D341Med (cell line): Measurements from ENCODE around the gene PRRX2.
"Not testable (repeated sequence)": the region's sequence is repeated elsewhere in the genome, so short reads cannot be mapped to it uniquely, and the experiment has no call there.

ENCODE experiments used
- DNase-seq: peaks from one replicate; pipeline ENCODE4 v3.0.0; 2012; ENCODE audit warnings: low spot score

Gene PRRX2

DNA sequence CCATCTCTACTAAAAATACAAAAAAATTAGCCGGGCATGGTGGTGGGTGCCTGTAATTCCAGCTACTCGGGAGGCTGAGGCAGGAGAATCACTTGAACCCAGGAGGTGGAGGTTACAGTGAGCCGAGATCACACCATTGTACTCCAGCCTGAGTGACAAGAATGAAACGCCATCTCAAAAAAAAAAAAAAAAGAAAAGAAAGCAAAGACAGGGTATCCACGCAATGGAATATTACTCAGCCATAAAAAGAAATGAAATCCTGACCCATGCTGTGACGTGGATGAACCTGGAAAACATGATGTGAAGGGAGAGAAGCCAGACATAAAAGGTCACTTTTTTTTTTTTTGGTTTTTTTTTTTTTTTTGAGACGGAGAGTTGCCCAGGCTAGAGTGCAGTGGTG is 95.3 kb downstream of the PRRX2 start:
- DNase-seq: not testable (repeated sequence)

DNA sequence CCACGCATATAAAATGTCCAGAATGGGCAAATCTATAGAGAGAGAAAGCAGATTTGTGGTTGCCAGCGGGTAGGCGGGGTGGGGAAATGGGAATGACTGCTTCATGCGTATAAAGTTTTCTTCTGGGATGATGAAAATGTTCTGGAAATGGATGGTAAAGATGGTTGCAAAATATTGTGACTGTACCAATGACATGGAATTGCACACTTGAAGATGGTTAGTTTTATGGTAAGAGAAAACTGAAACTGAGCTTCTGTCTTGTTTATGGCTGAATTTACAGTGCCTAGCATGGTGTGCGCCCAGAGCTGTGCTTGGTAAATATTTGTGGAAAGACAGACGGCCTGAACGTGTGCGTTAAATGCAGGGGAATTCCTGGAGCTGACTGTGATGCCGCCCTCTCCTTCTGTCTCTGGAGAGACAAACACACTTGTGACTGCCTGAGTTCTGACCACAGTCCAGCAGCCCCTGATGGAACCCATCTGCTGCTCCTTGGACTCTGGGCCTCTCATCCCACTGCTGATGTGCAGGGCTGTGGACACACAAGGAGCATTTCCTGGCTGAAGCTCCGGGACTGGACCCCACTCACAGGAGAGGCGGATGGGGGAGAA is 96.0 kb downstream of the PRRX2 start:
- DNase-seq: no peak

DNA sequence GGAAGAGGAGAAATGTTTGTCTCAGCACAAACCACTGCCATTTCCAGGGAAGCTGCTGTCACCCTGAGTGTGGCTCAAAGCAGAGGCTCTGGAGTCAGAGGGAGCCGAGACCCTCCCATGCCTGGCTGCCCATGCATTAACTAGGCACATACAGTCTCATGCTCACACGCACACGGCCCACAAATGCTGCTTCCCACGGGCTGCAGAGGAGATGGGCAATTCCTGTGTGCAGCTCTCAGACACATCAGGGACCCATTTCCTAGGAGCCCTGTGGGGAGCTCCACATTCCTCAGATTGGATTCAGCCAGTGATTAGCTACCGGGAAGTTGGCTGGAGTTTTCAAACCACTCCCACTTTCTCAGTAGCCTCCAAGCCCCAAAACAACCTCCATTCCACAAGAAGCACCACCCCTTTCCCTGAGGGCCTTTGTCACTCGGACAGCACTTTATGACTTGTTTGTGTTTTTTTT is 96.5 kb downstream of the PRRX2 start:
- no peak for DNase-seq

DNA sequence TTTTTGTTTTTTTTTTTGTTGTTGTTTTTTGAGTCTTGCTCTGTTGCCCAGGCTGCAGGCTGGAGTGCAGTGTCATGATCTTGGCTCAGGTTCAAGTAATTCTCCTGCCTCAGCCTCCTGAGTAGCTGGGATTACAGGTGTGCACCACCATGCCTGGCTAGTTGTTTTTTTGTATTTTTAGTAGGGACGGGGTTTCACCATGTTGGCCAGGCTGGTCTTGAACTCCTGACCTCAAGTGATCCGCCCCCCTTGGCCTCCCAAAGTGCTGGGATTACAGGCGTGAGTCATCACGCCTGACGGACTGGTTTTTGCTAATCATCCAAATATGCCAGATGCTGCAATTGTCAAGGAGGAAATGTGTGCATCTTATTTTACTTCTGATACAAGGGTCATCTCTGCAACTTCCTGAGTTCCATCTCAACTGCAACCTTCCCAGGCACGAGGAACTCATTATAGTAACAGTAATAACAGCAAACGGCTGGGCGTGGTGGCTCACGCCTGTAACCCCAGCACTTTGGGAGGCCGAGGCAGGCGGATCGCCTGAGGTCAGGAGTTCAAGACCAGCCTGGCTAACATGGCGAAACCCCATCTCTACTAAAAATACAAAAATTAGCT is 97.0 kb downstream of the PRRX2 start:
- DNase-seq: not testable (repeated sequence)

DNA sequence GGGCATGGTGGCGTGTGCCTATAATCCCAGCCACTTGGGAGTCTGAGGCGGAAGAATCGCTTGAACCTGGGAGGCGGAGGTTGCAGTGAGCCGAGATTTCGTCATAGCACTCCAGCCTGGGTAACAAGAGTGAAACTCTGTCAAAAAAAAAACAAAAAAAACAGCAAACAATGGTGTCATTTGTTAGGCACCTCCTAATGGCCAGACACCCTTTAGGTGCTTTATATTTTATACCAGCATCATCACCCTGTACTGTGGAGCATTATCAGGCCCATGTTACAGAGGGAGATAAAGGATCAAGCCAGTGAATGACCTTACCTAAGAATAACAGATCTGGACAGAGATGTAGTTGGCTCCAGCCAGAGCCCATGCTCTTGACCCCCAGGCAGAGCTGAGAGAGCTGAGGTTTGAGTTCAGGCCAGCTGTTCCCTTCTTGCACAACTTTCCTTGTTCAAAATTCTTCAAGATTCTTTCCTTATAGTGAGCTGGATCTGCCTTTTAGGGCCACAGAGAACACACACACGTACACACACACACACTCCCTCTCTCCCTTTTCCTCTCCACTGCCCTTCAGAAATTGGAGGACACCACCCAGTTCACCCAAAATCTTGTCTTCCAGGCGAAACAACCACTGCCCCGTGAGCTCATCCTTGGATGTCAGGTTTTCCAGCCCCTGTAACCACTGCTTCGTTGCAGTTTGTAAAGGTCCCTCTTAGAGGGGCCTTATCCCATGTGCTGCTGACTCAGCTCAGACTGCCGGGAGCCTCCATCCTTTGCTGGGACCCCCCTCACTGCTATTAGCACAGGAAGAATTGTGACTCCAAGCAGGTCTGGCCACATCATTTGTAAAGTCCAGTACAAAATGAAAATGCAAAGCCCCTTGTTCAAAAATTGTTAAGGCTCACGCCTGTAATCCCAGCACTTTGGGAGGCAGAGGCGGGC is 97.8 kb downstream of the PRRX2 start:
- DNase-seq: no peak

DNA sequence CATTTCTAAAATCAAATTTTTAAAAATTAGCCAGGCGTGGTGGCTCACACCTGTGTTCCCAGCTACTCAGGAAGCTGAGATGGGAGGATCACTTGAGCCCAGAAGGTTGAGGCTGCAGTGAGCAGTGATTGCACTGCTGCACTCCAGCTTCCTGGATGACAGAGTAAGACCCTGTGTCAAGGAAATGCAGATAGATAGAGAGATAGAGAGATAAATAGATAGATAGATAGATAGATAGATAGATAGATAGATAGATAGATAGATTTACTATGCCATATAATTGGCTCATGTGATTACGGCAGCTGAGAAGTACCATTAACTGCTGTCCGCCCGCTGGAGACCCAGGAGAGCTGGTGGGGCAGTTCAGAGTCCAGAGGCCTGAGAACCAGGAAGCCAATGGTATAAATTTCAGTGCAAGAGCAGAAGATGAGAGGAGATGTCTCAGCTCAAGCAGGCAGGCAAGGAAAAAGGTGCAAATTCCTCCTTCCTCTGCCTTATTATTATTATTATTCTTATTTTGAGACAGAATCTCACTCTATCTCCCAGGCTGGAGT is 100.4 kb downstream of the PRRX2 start:
- DNase-seq: no peak

DNA sequence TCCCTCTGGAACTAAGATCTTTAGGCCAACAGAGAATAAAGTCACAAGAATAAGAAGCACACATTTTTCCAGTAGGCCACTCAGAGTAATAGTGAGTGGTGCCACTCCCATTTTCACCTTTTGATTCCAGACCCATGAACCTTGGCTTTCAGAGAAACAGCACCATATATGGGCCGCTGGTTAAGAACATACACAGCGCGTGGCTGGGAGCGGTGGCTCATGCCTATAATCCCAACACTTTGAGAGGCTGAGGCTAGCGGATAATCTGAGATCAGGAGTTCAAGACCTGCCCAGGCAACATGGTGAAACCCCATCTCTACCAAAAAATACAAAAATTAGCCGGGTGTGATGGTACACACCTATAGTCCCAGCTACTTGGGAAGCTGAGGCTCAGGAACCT is 103.0 kb downstream of the PRRX2 start:
- DNase-seq: no peak

DNA sequence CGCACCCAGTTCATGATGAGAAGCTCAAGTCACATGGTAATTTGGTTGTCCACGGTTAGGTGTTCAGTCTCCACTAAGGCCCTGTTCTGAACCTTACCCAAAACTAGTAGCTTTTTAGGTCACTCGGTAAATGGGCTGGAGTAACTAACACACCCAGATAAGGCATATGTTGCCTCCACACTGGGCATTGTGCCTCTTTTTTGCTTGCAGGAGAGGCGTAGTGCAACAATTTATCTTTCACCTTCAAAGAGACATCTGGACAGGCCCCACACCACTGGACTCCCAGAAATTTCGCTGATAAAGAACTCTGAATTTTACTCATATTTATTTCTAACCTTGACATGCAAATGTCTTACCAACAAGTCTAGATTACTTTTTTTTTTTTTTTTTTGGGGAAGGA is 104.2 kb downstream of the PRRX2 start:
- DNase-seq: no peak

DNA sequence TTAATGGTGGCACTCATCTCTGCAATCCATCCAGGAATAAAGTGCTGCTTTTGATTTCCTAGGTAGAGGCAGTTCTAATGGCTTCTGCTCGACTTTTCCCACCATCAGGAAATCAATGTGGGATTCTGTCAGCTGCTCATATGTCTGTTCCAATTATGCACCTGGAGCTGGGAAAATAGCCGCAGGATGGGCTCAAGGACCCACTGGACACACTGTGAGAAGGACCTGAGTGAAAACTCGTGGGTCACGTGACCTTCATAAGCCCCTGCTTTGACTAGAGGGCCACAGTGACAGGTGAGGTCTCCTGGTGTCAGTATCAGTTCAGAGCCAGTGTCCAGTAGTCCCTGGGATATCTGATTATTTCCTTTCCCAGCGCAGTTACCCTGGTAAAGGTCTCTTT is 105.3 kb downstream of the PRRX2 start:
- DNase-seq: no peak
